GM21529 (cell line): ENCODE results near the gene RPS10.

Experiments used
- ATAC-seq: cut with Tn5 transposase; IDR thresholded peaks from one replicate; pipeline ENCODE4 v1.9.1; 2021; ENCODE audit not compliant: unreplicated experiment

The RPS10 gene

DNA sequence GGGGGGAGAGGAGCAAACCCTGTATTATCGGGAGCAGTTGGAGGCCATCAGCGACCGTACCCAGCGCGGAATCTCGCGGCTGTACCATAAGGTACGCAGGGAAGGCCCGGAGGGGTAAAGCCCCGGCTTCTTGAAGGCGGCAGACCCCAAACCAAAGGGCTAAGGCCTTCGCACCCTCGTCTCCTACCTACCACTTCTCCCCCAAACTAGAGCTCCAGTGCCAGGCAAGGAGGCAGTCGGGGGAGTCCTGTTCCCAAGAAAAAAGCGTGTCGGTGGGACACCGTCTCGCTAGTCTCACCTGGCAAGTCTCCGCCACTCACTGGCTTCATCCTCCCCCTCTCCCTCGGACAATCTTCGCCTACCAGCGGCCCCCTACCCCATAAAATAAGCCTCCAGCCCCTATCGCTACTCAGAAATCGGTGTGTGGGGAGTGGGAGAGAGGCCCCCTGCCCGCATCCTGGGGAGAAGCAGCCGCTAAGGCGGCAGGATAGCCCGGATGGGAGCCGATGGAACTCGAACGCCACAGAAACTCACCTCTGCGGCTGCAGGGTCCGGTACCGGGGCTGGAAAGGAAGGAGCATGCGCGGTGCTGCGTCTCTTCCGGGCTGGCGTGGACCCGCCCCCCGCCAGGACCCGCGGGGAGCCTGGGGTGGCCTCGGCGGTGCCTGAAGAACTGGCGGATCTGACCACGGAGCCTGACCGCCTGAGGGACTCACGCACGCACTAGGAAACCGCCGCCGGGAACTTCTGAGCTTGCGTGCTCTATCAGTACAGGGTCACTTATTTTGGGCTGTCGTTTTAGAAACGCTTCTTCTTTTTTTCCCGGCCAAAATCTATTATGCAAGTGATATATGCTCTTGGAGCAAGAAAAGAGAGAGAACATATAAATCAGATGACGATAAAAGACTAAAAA is at the start of gene RPS10:
Gene RPS10 (minus strand): TSS at position 572 of the 913 bp plus-strand sequence. CDS start 848 bp downstream, outside the sequence.
- ATAC-seq: peak; percentile 77

DNA sequence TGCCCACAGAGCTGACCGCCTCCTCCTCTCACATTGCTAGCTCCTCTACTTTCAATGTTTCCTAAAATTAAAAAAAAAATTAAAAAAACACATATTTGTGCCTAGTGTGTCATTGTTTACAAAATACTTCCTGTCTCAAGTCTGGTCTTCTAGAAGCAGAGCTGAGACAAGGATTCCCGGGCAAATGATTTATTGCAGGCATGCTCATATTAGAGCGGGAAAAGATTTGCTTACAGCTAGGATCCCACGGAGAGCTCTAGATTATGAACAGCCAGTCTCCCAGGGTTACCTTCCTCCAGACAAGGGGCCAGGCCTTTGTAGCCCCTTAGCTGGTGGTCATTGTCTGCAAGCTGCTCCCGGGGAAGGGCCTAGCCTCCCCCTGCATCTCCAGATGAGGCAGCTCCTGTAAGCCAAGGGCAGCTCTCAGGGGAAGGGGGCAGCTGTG is 49.4 kb upstream of the RPS10 start:
- no peak for ATAC-seq

DNA sequence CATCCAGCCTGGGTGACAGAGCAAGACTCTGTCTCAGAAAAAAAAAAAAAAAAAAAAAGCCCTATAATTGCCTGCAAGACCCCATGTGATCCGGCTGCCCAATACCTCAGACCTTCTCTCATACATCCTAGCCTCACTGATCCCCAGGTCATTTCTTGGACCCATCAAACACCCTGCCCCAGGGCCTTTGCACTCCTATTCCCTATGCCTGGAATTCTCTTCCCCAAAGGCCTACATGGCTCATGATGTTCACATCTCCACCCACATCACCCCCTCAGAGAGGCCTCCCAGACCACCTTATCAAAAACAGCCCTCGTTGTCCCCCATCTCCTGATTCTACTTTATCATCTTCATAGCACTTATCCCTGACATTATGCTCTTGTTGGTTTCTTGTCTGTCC is 48.9 kb upstream of the RPS10 start:
- ATAC-seq: no peak

DNA sequence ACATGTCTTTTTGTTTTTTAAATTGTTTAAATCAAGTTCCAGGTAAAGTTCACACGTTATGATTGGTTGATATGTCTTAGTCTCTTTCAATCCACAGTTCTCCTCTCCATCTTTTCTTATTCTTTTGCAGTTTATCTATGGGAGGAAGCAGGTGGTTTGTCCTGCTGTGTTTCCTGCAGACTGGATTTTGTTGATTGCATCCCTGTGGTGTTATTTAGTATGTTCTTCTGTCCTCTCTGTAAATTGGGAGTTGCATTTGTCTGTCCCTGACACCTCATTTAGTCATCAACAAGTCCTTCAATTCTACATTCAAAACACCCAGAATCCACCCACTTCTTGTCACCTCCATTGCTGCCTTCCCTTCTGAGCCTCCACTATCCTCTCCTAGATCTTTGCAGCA is 48.1 kb upstream of the RPS10 start:
- no peak for ATAC-seq

DNA sequence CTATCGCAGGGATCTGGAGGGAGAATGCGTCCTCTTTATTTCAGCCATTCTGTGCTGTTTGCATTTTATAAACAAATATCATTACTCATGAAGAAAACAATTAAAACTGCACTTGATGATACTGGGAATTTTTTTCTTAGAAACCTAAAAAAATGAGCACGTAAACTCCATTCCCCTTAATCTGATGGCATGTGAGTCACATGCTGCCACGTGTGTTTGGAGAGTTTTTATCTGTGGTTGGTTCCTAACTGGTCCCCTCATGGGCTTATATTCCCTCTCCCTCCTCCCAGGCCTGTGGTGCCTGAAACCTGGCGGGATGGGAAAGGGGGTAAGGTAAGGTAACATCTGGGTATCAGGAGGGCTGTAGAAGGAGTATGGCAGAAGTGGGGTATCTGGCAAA is 46.6 kb upstream of the RPS10 start:
- ATAC-seq: no peak

DNA sequence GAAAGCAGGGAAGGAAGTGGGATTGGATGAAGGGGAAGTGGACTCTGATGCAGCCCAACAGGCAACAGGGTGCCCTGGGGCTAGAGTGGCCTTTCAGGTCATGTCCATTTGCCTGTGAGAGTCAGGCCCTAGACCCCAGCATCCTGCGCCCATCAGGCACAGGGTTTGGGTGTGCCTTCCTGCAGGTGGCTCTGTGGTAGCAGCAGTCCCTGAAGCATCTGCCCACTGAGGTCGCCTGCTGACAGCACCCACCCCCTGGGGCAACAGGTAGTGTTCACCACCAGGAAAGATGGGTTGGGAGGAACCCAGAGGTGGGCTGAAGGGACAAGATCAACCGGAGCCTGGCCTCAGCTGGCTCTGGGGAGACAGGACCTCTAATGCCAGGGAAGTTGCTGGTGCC is 43.6 kb upstream of the RPS10 start:
- ATAC-seq: no peak

DNA sequence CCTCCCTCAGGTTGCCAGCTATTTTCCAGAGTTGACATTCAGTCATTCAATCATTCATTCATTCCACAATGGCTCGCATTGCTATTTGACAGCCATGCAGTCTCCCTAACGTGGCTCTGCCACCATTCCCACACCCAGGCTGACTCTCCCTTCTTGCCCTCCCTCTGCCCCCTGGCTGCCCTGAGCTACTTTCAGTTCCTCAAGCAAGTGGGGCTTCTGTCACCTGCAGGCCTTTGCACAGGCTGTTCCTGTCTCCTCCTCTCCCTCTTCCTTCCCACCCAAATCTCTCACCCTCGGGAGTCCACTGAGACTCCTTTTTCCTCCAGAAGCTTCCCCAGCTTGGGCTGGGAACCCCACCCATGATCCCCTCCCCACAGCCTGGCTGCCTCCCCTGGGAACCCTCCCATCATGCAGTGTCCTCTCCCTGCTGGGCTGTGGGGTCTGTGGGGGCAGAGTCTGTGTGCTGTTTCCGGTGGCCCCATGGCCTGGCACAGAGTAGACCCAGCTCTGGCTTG is 42.6 kb upstream of the RPS10 start:
- peak; percentile 51 for ATAC-seq

DNA sequence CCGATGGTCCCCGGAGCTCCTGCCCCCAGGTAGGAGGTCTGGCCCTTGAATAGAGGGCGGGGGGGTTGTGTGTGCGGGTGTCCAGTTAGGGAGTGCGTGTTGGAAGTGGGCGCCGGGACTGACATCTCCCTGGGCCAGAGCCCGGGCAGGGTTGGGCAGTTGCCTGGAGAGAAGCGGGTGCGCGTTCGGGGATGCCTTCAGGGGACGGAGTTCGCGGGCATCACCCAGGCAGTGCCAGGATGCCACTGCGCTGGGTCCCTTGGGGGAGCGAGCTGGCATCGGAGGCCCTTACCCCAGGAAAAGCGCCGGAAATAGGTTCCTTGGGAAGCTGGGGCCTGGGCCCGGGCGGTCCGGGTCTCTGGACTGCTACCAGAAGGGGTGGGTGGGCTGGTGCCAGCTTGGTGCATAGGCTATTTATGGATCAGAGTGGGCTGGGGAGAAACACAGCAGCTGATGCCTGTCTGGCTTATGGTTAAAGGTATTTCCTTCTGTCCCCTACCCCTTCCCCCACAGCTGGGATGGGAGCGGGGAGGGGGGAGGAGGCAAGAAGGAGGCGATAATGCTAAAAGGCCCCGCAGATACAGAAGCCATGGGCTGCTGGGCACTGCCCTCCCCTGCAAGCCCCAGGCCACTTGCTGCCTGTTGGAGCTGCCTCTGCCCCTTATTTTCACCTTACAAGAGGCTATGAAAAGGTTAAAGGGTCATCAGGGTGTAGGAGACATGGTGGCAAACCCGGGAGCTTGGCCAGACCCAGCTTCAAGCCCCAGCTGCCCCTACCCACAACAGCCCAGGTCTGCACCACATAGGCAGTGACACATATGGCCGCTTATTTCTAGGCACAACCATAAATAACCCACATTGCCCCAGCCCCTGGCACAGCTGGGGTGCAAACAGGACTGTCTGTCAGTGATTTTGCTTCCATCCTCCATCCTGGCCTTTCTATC is 40.6 kb upstream of the RPS10 start:
- ATAC-seq: no peak

DNA sequence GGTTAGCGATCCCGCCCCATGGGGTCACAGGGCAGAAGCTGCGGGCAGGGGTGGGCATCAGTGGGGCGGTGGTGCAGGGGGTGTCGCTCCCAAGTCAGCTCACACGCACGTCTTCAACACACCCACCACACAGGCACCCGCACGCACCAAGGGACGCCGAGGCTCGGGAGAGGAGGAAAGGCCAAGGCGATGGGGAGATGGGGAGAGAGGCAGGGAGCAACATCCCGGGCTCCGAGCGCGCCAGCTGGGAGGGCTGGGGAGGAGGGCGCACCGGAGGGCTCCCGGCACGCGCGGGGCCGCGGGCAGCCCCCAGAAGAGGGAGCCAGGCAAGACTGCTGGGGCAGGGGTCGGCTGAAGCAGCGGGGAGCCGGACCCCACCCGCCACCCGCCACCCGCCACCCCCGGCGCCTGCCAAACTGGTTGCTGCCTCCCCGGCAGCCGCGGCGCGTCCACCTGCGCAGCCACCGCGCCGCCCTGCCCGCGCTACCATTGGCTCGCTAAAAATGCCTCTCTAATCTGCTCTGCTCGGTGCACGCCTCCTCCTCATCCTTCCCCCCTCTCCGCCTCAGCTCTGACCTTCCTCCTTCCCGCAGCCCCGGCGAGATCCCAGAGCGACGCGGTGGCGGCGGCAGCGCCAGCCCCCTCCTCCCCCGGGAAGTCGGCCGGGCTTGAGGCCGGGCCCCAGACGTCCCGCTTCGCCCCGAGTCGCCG is 39.8 kb upstream of the RPS10 start, which contains the start of gene PACSIN1:
Gene PACSIN1 (plus strand): TSS at position 546 of the 711 bp plus-strand sequence. CDS start 60,230 bp downstream, outside the sequence.
- ATAC-seq: no peak

DNA sequence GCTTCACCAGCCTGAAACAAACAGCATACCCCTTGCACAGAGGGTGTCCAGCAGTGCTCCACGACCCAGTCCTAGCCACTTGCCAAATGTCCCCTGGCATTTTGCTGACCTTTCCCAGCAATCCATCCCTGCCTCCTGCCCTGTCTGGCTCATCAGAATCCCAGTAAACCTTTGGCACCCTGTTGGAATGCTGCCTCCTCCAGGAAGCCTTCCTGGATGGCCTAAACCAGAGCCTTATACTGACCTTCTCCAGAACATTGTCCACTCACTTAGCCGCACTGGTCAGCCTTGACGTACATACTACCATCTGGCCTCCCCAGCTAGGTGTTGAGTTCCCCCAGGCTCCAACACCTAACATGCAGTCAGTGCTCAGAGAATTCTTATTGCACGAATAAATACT is 38.0 kb upstream of the RPS10 start:
- no peak for ATAC-seq

DNA sequence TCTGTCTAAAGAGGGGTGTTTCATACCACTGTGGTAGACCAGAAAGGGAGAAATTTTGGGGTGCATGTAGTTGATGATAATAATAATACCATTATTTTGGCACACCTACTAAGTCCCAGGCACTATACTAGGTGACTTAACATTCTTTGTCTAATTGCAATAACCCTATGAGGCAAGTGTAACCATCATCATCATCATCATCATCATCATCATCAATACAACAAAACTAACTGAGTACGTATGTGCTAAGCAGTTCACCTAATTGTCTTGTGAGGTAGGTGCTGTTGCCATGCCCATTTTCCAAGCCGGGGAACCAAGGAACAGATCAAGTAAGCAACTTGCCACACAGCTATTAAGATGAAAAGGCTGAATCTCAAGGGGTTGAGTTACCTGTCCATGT is 37.4 kb upstream of the RPS10 start:
- ATAC-seq: no peak

DNA sequence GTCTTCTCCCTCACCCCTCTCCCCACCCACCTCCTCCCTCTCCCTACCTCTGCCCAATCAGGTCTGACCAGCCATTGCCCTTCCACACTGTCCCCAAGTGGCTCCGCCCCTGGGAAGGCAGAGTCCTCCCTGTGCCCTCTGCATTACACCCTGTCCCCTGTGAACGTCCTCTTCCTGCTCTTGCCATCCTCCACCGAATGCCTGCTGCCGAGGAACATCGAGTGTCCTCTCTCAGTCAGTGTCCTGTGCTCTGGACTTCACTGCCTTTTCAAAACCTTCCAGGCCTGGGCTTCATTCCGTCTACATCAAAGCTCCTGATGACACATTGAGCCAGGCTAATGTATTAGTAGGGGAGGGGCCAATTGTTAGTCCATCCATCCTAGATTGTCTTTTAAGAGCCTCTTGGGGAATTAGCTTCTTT is 36.7 kb upstream of the RPS10 start:
- no peak for ATAC-seq

DNA sequence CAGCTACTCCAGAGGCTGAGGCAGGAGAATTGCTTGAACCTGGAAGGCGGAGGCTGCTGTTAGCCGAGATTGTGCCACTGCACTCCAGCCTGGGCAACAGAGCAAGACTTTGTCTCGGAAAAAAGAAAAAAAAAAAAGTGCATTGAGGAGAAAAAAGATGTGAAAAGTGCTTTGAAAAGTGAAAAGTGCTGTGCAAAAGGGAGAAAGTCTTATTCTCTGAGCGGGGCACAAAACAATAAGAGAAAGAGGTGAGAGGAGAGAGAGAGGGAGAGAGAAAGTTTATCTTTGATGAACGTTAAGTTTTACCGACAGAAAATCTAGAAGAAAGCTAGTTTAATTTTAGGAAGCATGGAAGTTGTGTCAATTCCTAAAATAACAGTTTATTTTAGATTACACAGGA is 36.1 kb upstream of the RPS10 start:
- no peak for ATAC-seq

DNA sequence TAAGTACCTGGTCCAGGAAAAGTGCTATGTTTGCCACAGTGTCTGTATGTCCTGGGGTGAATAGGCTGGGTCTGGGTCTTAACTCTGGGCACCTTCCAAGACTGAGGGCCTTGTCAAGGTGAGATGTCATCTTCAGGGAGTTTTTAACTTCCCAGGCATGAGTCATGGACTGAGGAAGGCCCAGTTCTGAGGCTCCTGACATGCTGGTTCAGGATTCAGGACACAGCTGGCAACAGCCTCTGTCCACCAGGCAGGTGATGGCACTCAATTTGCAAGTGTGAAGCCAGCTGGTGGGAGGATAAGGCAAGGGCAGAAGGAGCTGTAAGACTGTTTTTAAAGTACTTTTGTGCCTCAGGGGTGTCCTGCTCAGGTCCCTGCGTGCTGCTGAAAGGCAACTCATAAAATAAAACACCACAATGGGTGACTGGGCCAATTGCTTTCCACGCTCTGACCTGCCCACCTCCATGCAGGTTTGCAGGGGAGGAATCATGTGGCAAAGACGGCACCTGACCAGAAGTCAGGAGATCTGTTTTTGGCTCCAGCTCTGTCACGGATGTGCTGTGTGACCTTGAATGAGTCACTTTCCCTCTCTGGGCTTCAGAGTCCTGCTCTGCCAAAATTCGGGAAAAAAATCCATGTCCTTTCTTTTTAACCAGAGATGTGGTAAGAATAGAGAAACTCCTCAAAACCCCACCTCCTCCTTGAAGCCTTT is 35.1 kb upstream of the RPS10 start:
- no peak for ATAC-seq

DNA sequence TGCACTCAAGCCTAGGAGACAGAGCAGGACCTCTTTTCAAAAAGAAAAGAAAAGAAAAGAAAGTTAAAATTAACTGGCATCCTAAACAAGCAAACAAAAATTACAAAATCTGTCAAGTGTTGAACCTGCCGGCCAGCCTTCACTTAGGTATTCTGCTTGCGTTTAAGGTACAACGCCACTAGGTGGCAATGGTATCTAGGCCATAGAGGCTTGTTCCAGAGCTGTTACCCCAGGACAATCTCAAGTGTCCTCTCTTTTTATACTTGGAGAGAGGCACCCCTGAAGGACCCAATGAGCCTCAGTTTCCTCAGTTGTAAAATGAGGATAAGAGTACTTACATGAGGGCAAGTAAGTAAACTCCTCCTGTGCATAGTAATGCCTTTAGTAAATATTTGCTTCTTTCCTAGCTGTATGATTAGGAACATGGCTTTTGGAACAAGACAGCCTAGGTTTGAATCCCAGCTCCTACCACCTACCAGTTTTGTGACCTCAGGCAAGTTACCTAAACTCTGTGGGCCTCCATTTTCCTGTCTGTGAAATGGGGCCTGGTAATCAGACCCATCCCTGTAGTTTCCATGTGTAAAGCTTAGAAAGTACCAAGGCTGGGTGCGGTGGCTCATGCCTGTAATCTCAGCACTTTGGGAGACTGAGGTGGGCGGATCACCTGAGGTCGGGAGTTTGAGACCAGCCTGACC is 34.2 kb upstream of the RPS10 start:
- ATAC-seq: no peak

DNA sequence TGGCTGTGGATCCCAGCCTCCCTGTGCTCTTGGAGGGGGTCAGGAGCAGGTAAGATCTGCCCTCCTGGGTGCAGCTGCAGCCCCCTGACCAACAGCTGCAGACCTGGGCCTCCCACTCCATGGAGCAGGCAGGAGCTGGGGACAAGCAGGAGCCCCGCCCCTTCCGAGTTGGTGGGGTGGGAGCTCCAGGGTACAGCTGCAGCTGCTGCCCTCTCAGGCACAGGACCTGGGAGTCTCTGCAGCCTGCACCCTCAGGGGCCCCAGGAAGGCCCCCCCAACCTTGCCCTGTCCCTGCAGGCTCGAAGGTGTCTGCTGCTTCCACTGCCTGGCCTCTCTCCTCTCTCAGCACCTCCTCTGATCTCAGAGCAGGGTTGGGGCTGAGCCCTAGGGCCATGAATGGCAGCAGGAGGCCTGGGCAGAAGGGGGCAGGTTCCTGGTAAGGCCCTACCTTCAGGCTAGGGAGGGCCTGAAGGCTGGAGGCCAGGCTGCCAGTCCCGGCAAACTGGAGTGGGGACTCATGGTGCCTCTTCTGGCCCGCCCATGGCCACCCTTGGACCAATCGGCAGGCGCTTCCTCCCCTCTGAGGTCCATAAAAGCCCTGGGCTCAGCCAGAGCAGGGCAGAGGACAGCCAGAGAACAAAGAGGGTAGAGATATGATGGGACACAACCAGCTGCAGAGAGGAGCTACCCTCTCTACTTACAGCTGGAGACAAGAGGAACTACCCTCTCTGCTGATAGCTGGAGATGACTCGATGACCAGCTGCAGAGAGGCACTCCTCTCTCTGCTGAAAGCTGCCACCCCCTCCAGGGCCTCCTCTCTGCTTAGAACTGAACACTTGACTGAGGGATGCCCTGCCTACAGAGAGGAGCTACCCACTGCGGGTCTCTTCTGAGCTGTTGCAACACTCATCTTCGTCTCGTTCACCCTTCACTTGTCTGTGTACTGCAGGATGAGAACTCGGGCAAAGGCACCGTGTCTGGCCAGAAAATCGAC is 32.2 kb upstream of the RPS10 start:
- ATAC-seq: no peak

DNA sequence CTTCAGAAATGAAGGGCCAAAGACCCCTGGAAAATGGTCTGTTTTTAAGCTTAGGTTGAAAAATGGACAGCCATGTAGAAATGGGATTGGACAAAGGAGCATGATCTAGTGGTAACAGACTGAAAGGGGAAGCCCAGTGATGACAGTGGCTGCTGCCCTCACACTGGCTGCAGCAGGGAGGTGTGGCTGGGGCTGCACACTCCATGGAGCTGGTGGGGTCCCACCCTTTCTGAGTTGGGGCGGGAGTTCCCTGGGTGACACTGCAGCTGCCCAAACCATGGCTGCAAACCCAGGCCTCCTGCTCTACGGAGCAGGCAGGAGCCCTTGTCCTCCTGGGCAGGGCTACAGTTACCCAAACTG is 31.5 kb upstream of the RPS10 start:
- no peak for ATAC-seq

DNA sequence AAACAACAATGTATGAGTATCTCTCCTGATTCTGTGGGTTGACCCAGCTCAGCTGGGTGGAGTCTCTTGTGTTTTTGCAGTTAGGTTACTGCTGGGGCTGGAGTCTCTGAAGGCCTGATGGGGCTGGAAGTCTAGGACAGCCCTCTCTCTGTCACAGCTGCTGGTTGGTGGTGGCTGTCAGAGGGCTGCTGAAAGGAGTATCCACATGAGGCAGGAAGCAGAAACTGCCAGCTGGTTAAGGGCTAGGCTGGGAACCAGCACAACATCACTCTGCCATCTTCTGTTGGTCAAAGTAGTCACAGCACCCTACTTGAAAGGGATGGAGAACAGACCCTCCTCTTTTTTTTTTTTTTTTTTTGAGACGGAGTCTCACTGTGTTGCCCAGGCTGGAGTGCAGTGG is 30.0 kb upstream of the RPS10 start:
- no peak for ATAC-seq
